K562 (cell line): Measurements from ENCODE around the gene TTC23L. TPM values are rescaled to one million over a fixed set of nuclear protein-coding genes. Genes with fewer than 3 reads are reported as not detected.

Experiments used
- BMI1 ChIP-seq: fragments of 150-350 bp; IDR thresholded peaks from 2 replicates; pipeline ENCODE4 v1.6.1; 2014; ENCODE audit warnings: low read length
- CBX1 ChIP-seq: sonication (generic); IDR thresholded peaks from 2 replicates; pipeline ENCODE4 v1.6.1; 2016; ENCODE audit warnings: antibody characterized with exemption, low read depth, mild to moderate bottlenecking
- CBX5 ChIP-seq: IDR thresholded peaks from 2 replicates; pipeline ENCODE4 v1.6.1; 2014; ENCODE audit warnings: low read depth, borderline replicate concordance
- CUX1 ChIP-seq: fragments of 200-800 bp; sonication (Bioruptor generic); IDR thresholded peaks from 2 replicates; pipeline ENCODE4 v1.6.1; 2016; ENCODE audit warnings: missing genetic modification characterization, missing compliant biosample characterization
- DLX4 ChIP-seq: fragments of 250-450 bp; sonication (Bioruptor Pico); IDR thresholded peaks from 2 replicates; pipeline ENCODE4 v1.6.1; 2021; ENCODE audit warnings: mild to moderate bottlenecking
- ESRRB ChIP-seq: fragments of 250-450 bp; sonication (Bioruptor Pico); IDR thresholded peaks from 2 replicates; pipeline ENCODE4 v1.5.0; 2020; ENCODE audit warnings: mild to moderate bottlenecking, moderate library complexity, borderline replicate concordance
- ETV1 ChIP-seq: fragments of 450-650 bp; conservative IDR thresholded peaks from 2 replicates; pipeline ENCODE4 v1.6.1; 2016; ENCODE audit warnings: missing genetic modification characterization, control low read depth, low read depth, missing compliant biosample characterization
- FOS ChIP-seq: IDR thresholded peaks from 3 replicates; pipeline ENCODE4 v1.6.1; 2011; ENCODE audit not compliant: insufficient read length; ENCODE audit errors: extremely low read depth
- FOXP1 ChIP-seq: sonication (generic); formaldehyde crosslinking; IDR thresholded peaks from 2 replicates; pipeline ENCODE4 v1.8.0; 2022; ENCODE audit warnings: mild to moderate bottlenecking, missing genetic modification reagents
- FOXP4 ChIP-seq: sonication (generic); formaldehyde crosslinking; IDR thresholded peaks from 2 replicates; pipeline ENCODE4 v1.8.0; 2022; ENCODE audit warnings: mild to moderate bottlenecking, missing genetic modification reagents, borderline replicate concordance
- KDM4B ChIP-seq, 2 experiments: fragments of 450-650 bp in 1 of 2; sonication (generic) in 1 of 2; IDR thresholded peaks; 2 replicates each; pipeline ENCODE4 v1.6.1; 2016 to 2017; ENCODE audit warnings: borderline replicate concordance in 2 of 2, antibody characterized with exemption in 1 of 2, low read depth in 1 of 2, mild to moderate bottlenecking in 1 of 2
- NR2F6 ChIP-seq: fragments of 450-650 bp; formaldehyde crosslinking; IDR thresholded peaks from 2 replicates; pipeline ENCODE4 v1.4.0; 2020; ENCODE audit warnings: mild to moderate bottlenecking
- PML ChIP-seq: IDR thresholded peaks from 2 replicates; pipeline ENCODE4 v1.6.1; 2012; ENCODE audit warnings: low read length, inconsistent platforms
- POLR3G ChIP-seq: IDR thresholded peaks from 2 replicates; pipeline ENCODE4 v1.6.1; 2011; ENCODE audit not compliant: insufficient read length, insufficient replicate concordance; ENCODE audit errors: extremely low read depth
- RBFOX2 ChIP-seq: fragments of 200-400 bp; formaldehyde crosslinking; IDR thresholded peaks from 2 replicates; pipeline ENCODE4 v1.6.1; 2017; ENCODE audit warnings: low read depth, mild to moderate bottlenecking, low read length, moderate library complexity
- SMARCA5 ChIP-seq: fragments of 450-650 bp; IDR thresholded peaks from 2 replicates; pipeline ENCODE4 v1.6.1; 2016
- TFE3 ChIP-seq: fragments of 450-650 bp; formaldehyde crosslinking; IDR thresholded peaks from 2 replicates; pipeline ENCODE4 v1.4.0; 2020; ENCODE audit warnings: mild to moderate bottlenecking, mixed read lengths
- ZNF140 ChIP-seq: fragments of 250-450 bp; sonication (Bioruptor Pico); IDR thresholded peaks from 2 replicates; pipeline ENCODE4 v1.8.0; 2021; ENCODE audit warnings: moderate library complexity, mild to moderate bottlenecking, inconsistent platforms
- ZNF41 ChIP-seq: fragments of 250-450 bp; sonication (Bioruptor Pico); conservative IDR thresholded peaks from 2 replicates; pipeline ENCODE4 v1.4.0; 2020; ENCODE audit warnings: mild to moderate bottlenecking
- ZNF561 ChIP-seq: fragments of 450-650 bp; formaldehyde crosslinking; conservative IDR thresholded peaks from 2 replicates; pipeline ENCODE4 v1.4.0; 2020; ENCODE audit warnings: mild to moderate bottlenecking, moderate library complexity
- polyA plus RNA-seq, 8 experiments: library from polyadenylated mRNA; depleted of rRNA in 4 of 8; stranded (reverse) in 5 of 8; unstranded in 3 of 8; fragments of >200 nt; fragmentation: Nextera tagmentation in 2 of 8; fragmentation: Illumina TruSeq in 1 of 8; extraction: Ambion mirVana in 2 of 8; extraction: Trizol in 1 of 8; gene quantifications; 2 replicates each; pipeline versions ENCODE4 v1.2.1 to v1.2.3, GENCODE V29; 2011 to 2014; ENCODE audit warnings: inconsistent platforms in 1 of 8, missing spikeins in 1 of 8
- total RNA-seq, 7 experiments: library from RNA; depleted of rRNA in 6 of 7; stranded (reverse); fragments of >200 nt in 6 of 7; fragmentation: Illumina TruSeq in 2 of 7; extraction: Trizol in 2 of 7; gene quantifications; 2 replicates each; pipeline versions ENCODE4 v1.2.1 to v1.2.3, GENCODE V29; 2011 to 2021; ENCODE audit warnings: low replicate concordance in 1 of 7

Gene TTC23L
- total and polyA plus RNA-seq, 9 of the 15 experiments (the other 6 are each of a cell fraction or from before 2014, with no cell fraction given) = 0.03 to 0.32 (median 0.14) TPM; not detected in 2

- no peak for TF ChIP-seq TFE3
- TF ChIP-seq BMI1 = no peak
- no peak for TF ChIP-seq PML
- TF ChIP-seq ESRRB = no peak
- no peak for TF ChIP-seq CBX1
- no peak for TF ChIP-seq FOXP4
- TF ChIP-seq NR2F6 (CRISPR knock-in tag) = no peak
- TF ChIP-seq ZNF561 = no peak
- TF ChIP-seq CUX1 (CRISPR knock-in tag) = no peak
- TF ChIP-seq DLX4 (CRISPR knock-in tag) = no peak
- TF ChIP-seq FOXP1 (CRISPR knock-in tag) = no peak
- no peak for TF ChIP-seq SMARCA5
- TF ChIP-seq CBX5 = no peak
- no peak for TF ChIP-seq ZNF41
- TF ChIP-seq RBFOX2 = no peak
- TF ChIP-seq KDM4B (IDR thresholded peaks at IDR 0.05; ENCODE audit: borderline replicate concordance in 2 of 2, low read depth in 1 of 2) = peak in 1 of 2 experiments; percentile 40; a peak in 1 of 4 replicates
- no peak for TF ChIP-seq ZNF140 (CRISPR knock-in tag)
- TF ChIP-seq ETV1 (tag) = no peak
- peak; percentile 90 for TF ChIP-seq FOS
- TF ChIP-seq POLR3G = no peak
Measured at GRCh38 chr5:34923694-34924461, 84.9 kb downstream of the TTC23L start (continued).
